Measurements from ENCODE around the gene IDH2. TPM values are rescaled to one million over a fixed set of nuclear protein-coding genes. Genes with fewer than 3 reads are reported as not detected.

Gene IDH2
- total RNA-seq, 1 experiment from 2014 or later: 53.3 TPM

DNA sequence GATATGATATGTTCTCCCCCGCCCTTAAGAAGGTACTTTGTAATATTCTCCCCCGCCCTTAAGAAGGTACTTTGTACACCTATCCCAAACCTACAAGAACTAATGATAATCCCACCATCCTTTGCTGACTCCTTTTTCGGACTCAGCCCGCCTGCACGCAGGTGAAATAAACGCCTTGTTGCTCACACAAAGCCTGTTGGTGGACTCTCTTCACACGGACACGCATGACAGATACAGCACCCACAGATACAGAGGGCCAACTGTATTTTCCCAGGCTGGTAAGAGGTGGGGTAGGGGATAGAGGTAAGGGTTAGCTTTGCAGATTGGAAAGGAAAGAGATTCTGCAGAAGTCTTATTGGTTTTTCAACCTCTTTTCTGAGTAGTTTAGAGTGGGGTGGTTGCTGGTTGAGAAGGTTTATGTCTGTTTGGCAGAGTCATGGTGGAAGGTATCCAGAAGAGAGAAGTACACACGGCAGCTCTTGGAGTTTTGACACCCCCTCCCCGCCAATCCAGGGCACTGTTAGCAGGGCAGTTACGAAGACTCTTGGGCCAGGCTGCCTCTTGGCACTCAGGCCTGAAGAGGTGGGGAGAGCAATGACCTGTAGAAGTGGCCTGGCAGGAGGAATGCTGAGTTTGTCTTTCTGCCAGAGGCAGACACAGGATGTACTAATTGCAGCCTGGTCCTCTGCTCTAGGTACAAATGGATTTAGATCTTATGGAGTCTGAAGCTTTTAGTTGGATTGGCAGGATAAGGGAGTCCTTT, 36.0 kb upstream of the IDH2 start:
- H3K36me3 Mint-ChIP-seq: peaks cover 6% of the 10 kb centered on the region
- peaks cover 7% of the 10 kb centered on the region; the same call in 1 of the 2 replicates for H3K27me3 Mint-ChIP-seq (ENCODE audit: low read depth)
- no peak overlapping the region for H3K4me3 Mint-ChIP-seq
- H3K4me1 Mint-ChIP-seq: peaks cover 7% of the 10 kb centered on the region
- POLR2A ChIA-PET: no interaction called here
- no peak overlapping the region for H3K27ac Mint-ChIP-seq
- CTCF ChIA-PET: interaction anchor here (0.8 to 1.2 kb wide), 4 partner anchors 51 to 95 kb away, joined by 3 to 4 read pairs (median 3); partner anchors contain the start of genes CIB1 and GDPGP1
- H3K9me3 Mint-ChIP-seq: peaks cover 26% of the 10 kb centered on the region
- DNase-seq (ENCODE audit: low spot score) (no peak), ATAC-seq (no peak)
- no peak for TF ChIP-seq ELF4 (CRISPR knock-in tag; IDR thresholded peaks at IDR 0.05; ENCODE audit: low read depth)
- TF ChIP-seq, protein P1, sequence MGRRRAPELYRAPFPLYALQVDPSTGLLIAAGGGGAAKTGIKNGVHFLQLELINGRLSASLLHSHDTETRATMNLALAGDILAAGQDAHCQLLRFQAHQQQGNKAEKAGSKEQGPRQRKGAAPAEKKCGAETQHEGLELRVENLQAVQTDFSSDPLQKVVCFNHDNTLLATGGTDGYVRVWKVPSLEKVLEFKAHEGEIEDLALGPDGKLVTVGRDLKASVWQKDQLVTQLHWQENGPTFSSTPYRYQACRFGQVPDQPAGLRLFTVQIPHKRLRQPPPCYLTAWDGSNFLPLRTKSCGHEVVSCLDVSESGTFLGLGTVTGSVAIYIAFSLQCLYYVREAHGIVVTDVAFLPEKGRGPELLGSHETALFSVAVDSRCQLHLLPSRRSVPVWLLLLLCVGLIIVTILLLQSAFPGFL (CRISPR knock-in tag; IDR thresholded peaks at IDR 0.05; ENCODE audit: borderline replicate concordance): no peak
- TF ChIP-seq CBFB (CRISPR knock-in tag; IDR thresholded peaks at IDR 0.05; ENCODE audit: low read depth): no peak
- no peak for TF ChIP-seq FOXK1 (CRISPR knock-in tag; IDR thresholded peaks at IDR 0.05)
- TF ChIP-seq, protein P2, sequence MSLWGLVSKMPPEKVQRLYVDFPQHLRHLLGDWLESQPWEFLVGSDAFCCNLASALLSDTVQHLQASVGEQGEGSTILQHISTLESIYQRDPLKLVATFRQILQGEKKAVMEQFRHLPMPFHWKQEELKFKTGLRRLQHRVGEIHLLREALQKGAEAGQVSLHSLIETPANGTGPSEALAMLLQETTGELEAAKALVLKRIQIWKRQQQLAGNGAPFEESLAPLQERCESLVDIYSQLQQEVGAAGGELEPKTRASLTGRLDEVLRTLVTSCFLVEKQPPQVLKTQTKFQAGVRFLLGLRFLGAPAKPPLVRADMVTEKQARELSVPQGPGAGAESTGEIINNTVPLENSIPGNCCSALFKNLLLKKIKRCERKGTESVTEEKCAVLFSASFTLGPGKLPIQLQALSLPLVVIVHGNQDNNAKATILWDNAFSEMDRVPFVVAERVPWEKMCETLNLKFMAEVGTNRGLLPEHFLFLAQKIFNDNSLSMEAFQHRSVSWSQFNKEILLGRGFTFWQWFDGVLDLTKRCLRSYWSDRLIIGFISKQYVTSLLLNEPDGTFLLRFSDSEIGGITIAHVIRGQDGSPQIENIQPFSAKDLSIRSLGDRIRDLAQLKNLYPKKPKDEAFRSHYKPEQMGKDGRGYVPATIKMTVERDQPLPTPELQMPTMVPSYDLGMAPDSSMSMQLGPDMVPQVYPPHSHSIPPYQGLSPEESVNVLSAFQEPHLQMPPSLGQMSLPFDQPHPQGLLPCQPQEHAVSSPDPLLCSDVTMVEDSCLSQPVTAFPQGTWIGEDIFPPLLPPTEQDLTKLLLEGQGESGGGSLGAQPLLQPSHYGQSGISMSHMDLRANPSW (CRISPR knock-in tag; conservative IDR thresholded peaks at IDR 0.05; ENCODE audit: low read depth): no peak
- no peak for TF ChIP-seq JAZF1 (CRISPR knock-in tag; IDR thresholded peaks at IDR 0.05)
- no peak for TF ChIP-seq ZNF219 (CRISPR knock-in tag; IDR thresholded peaks at IDR 0.05; ENCODE audit: borderline replicate concordance)
- TF ChIP-seq ATF1 (CRISPR knock-in tag; IDR thresholded peaks at IDR 0.05): no peak
- TF ChIP-seq, protein P3, sequence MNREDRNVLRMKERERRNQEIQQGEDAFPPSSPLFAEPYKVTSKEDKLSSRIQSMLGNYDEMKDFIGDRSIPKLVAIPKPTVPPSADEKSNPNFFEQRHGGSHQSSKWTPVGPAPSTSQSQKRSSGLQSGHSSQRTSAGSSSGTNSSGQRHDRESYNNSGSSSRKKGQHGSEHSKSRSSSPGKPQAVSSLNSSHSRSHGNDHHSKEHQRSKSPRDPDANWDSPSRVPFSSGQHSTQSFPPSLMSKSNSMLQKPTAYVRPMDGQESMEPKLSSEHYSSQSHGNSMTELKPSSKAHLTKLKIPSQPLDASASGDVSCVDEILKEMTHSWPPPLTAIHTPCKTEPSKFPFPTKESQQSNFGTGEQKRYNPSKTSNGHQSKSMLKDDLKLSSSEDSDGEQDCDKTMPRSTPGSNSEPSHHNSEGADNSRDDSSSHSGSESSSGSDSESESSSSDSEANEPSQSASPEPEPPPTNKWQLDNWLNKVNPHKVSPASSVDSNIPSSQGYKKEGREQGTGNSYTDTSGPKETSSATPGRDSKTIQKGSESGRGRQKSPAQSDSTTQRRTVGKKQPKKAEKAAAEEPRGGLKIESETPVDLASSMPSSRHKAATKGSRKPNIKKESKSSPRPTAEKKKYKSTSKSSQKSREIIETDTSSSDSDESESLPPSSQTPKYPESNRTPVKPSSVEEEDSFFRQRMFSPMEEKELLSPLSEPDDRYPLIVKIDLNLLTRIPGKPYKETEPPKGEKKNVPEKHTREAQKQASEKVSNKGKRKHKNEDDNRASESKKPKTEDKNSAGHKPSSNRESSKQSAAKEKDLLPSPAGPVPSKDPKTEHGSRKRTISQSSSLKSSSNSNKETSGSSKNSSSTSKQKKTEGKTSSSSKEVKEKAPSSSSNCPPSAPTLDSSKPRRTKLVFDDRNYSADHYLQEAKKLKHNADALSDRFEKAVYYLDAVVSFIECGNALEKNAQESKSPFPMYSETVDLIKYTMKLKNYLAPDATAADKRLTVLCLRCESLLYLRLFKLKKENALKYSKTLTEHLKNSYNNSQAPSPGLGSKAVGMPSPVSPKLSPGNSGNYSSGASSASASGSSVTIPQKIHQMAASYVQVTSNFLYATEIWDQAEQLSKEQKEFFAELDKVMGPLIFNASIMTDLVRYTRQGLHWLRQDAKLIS (CRISPR knock-in tag; IDR thresholded peaks at IDR 0.05; ENCODE audit: borderline replicate concordance): no peak
- TF ChIP-seq, protein P4, sequence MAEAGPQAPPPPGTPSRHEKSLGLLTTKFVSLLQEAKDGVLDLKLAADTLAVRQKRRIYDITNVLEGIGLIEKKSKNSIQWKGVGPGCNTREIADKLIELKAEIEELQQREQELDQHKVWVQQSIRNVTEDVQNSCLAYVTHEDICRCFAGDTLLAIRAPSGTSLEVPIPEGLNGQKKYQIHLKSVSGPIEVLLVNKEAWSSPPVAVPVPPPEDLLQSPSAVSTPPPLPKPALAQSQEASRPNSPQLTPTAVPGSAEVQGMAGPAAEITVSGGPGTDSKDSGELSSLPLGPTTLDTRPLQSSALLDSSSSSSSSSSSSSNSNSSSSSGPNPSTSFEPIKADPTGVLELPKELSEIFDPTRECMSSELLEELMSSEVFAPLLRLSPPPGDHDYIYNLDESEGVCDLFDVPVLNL (CRISPR knock-in tag; IDR thresholded peaks at IDR 0.05; ENCODE audit: borderline replicate concordance, low read depth): no peak
- TF ChIP-seq, protein P5, sequence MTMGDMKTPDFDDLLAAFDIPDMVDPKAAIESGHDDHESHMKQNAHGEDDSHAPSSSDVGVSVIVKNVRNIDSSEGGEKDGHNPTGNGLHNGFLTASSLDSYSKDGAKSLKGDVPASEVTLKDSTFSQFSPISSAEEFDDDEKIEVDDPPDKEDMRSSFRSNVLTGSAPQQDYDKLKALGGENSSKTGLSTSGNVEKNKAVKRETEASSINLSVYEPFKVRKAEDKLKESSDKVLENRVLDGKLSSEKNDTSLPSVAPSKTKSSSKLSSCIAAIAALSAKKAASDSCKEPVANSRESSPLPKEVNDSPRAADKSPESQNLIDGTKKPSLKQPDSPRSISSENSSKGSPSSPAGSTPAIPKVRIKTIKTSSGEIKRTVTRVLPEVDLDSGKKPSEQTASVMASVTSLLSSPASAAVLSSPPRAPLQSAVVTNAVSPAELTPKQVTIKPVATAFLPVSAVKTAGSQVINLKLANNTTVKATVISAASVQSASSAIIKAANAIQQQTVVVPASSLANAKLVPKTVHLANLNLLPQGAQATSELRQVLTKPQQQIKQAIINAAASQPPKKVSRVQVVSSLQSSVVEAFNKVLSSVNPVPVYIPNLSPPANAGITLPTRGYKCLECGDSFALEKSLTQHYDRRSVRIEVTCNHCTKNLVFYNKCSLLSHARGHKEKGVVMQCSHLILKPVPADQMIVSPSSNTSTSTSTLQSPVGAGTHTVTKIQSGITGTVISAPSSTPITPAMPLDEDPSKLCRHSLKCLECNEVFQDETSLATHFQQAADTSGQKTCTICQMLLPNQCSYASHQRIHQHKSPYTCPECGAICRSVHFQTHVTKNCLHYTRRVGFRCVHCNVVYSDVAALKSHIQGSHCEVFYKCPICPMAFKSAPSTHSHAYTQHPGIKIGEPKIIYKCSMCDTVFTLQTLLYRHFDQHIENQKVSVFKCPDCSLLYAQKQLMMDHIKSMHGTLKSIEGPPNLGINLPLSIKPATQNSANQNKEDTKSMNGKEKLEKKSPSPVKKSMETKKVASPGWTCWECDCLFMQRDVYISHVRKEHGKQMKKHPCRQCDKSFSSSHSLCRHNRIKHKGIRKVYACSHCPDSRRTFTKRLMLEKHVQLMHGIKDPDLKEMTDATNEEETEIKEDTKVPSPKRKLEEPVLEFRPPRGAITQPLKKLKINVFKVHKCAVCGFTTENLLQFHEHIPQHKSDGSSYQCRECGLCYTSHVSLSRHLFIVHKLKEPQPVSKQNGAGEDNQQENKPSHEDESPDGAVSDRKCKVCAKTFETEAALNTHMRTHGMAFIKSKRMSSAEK (CRISPR knock-in tag; IDR thresholded peaks at IDR 0.05; ENCODE audit: borderline replicate concordance): no peak
- TF ChIP-seq, protein P6, sequence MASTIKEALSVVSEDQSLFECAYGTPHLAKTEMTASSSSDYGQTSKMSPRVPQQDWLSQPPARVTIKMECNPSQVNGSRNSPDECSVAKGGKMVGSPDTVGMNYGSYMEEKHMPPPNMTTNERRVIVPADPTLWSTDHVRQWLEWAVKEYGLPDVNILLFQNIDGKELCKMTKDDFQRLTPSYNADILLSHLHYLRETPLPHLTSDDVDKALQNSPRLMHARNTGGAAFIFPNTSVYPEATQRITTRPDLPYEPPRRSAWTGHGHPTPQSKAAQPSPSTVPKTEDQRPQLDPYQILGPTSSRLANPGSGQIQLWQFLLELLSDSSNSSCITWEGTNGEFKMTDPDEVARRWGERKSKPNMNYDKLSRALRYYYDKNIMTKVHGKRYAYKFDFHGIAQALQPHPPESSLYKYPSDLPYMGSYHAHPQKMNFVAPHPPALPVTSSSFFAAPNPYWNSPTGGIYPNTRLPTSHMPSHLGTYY (CRISPR knock-in tag; IDR thresholded peaks at IDR 0.05): no peak
- TF ChIP-seq RELA (CRISPR knock-in tag; IDR thresholded peaks at IDR 0.05; ENCODE audit: borderline replicate concordance): no peak
- TF ChIP-seq, protein P7, sequence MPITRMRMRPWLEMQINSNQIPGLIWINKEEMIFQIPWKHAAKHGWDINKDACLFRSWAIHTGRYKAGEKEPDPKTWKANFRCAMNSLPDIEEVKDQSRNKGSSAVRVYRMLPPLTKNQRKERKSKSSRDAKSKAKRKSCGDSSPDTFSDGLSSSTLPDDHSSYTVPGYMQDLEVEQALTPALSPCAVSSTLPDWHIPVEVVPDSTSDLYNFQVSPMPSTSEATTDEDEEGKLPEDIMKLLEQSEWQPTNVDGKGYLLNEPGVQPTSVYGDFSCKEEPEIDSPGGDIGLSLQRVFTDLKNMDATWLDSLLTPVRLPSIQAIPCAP (CRISPR knock-in tag; IDR thresholded peaks at IDR 0.05): no peak
- TF ChIP-seq, protein P8, sequence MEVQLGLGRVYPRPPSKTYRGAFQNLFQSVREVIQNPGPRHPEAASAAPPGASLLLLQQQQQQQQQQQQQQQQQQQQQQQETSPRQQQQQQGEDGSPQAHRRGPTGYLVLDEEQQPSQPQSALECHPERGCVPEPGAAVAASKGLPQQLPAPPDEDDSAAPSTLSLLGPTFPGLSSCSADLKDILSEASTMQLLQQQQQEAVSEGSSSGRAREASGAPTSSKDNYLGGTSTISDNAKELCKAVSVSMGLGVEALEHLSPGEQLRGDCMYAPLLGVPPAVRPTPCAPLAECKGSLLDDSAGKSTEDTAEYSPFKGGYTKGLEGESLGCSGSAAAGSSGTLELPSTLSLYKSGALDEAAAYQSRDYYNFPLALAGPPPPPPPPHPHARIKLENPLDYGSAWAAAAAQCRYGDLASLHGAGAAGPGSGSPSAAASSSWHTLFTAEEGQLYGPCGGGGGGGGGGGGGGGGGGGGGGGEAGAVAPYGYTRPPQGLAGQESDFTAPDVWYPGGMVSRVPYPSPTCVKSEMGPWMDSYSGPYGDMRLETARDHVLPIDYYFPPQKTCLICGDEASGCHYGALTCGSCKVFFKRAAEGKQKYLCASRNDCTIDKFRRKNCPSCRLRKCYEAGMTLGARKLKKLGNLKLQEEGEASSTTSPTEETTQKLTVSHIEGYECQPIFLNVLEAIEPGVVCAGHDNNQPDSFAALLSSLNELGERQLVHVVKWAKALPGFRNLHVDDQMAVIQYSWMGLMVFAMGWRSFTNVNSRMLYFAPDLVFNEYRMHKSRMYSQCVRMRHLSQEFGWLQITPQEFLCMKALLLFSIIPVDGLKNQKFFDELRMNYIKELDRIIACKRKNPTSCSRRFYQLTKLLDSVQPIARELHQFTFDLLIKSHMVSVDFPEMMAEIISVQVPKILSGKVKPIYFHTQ (CRISPR knock-in tag; IDR thresholded peaks at IDR 0.05): no peak
- TF ChIP-seq PRRX2 (CRISPR knock-in tag; IDR thresholded peaks at IDR 0.05): no peak
- no peak for TF ChIP-seq FOXP1 (CRISPR knock-in tag; IDR thresholded peaks at IDR 0.05; ENCODE audit: borderline replicate concordance)
